ENCODE results near the gene ETHE1. TPM values are rescaled to one million over a fixed set of nuclear protein-coding genes. Genes with fewer than 3 reads are reported as not detected.
"Not testable (repeated sequence)": the region's sequence is repeated elsewhere in the genome, so short reads cannot be mapped to it uniquely, and the experiment has no call there.

The ETHE1 gene
- total RNA-seq, 2 experiments from 2014 or later, result 1.7 to 6.4 TPM

GRCh38 chr19:43525836-43526771 is 897 bp downstream of the ETHE1 start:
- no peaks in the 10 kb centered on the region for H3K36me3 ChIP-seq (ENCODE audit: insufficient read depth, low read length)
- H2AFZ ChIP-seq (ENCODE audit: low read length), result no peak overlapping the region; the same call in 1 of the 2 replicates
- ChIA-PET CTCF (ENCODE audit: unreplicated experiment) (no interaction called here), POLR2A (no interaction called here)
- BruUV-seq (replicated peaks), result no TSS peak
- peaks cover 18% of the 10 kb centered on the region for H3K4me1 ChIP-seq (ENCODE audit: insufficient read depth, low read length, poor library complexity, severe bottlenecking)
- no peak overlapping the region for H3K27ac ChIP-seq (ENCODE audit: low read depth, low read length, poor library complexity, severe bottlenecking)
- peak overlapping the region; percentile 86 for H3K4me2 ChIP-seq (ENCODE audit: low read length)
- H4K20me1 ChIP-seq (ENCODE audit: insufficient read depth, low read length), result no peaks in the 10 kb centered on the region
- H3K79me2 ChIP-seq (ENCODE audit: insufficient read depth, low read depth, low read length), result no peaks in the 10 kb centered on the region
- H3K4me3 ChIP-seq (ENCODE audit: low read depth, low read length, poor library complexity, severe bottlenecking), result no peak overlapping the region
- TF ChIP-seq EZH2phosphoT487 (IDR thresholded peaks at IDR 0.05; ENCODE audit: borderline replicate concordance, low read depth, low read length), result no peak
- TF ChIP-seq, protein P1, sequence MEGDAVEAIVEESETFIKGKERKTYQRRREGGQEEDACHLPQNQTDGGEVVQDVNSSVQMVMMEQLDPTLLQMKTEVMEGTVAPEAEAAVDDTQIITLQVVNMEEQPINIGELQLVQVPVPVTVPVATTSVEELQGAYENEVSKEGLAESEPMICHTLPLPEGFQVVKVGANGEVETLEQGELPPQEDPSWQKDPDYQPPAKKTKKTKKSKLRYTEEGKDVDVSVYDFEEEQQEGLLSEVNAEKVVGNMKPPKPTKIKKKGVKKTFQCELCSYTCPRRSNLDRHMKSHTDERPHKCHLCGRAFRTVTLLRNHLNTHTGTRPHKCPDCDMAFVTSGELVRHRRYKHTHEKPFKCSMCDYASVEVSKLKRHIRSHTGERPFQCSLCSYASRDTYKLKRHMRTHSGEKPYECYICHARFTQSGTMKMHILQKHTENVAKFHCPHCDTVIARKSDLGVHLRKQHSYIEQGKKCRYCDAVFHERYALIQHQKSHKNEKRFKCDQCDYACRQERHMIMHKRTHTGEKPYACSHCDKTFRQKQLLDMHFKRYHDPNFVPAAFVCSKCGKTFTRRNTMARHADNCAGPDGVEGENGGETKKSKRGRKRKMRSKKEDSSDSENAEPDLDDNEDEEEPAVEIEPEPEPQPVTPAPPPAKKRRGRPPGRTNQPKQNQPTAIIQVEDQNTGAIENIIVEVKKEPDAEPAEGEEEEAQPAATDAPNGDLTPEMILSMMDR (conservative IDR thresholded peaks at IDR 0.05; ENCODE audit: low read length), result no peak
- no peaks in the 10 kb centered on the region for H3K9me2 ChIP-seq (ENCODE audit: insufficient read depth, low read length)
- intact Hi-C loops (cut with micrococcal nuclease; ENCODE audit: unreplicated experiment), result no loop called here
- H3K9me3 ChIP-seq (ENCODE audit: low read length), result no peaks in the 10 kb centered on the region
- no peak for DNase-seq (ENCODE audit: low spot score)

GRCh38 chr19:43524922-43525835 is 1.8 kb downstream of the ETHE1 start:
- Histone ChIP-seq H3K4me3 (ENCODE audit: low read depth, low read length, poor library complexity, severe bottlenecking) (no peak overlapping the region), H3K4me2 (ENCODE audit: low read length) (peak overlapping the region; percentile 28; the same call in 1 of the 2 replicates), H3K9me2 (ENCODE audit: insufficient read depth, low read length) (no peaks in the 10 kb centered on the region), H3K4me1 (ENCODE audit: insufficient read depth, low read length, poor library complexity, severe bottlenecking) (peaks cover 18% of the 10 kb centered on the region), H4K20me1 (ENCODE audit: insufficient read depth, low read length) (no peaks in the 10 kb centered on the region), H3K27ac (ENCODE audit: low read depth, low read length, poor library complexity, severe bottlenecking) (no peak overlapping the region), H3K79me2 (ENCODE audit: insufficient read depth, low read depth, low read length) (no peaks in the 10 kb centered on the region), H2AFZ (ENCODE audit: low read length) (no peak overlapping the region), H3K9me3 (ENCODE audit: low read length) (no peaks in the 10 kb centered on the region), H3K36me3 (ENCODE audit: insufficient read depth, low read length) (no peaks in the 10 kb centered on the region)
- POLR2A ChIA-PET, result no interaction called here
- intact Hi-C loops (cut with micrococcal nuclease; ENCODE audit: unreplicated experiment), result no loop called here
- no TSS peak for BruUV-seq (replicated peaks)
- CTCF ChIA-PET (ENCODE audit: unreplicated experiment), result no interaction called here
- no peak for DNase-seq (ENCODE audit: low spot score)
- no peak for TF ChIP-seq EZH2phosphoT487 (IDR thresholded peaks at IDR 0.05; ENCODE audit: borderline replicate concordance, low read depth, low read length)
- TF ChIP-seq, protein P1 (conservative IDR thresholded peaks at IDR 0.05; ENCODE audit: low read length), result no peak

DNA sequence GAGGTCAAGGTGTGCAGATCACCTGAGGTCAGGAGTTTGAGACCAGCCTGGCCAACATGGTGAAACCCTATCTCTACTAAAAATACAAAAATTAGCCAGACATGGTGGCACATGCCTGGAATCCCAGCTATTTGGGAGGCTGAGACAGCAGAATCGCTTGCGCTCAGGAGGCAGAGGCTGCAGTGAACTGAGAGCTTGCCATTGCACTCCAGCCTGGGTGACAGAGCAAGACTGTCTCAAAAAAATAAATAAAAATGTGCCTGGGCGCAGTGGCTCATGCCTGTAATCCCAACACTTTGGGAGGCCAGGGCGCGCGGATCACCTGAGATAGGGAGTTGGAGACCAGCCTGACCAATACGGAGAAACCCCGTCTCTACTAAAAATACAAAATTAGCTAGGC is 3.3 kb downstream of the ETHE1 start:
- BruUV-seq (replicated peaks); POLR2A ChIA-PET; H3K9me2 ChIP-seq (ENCODE audit: insufficient read depth, low read length); H3K36me3 ChIP-seq (ENCODE audit: insufficient read depth, low read length); H3K79me2 ChIP-seq (ENCODE audit: insufficient read depth, low read depth, low read length); intact Hi-C loops (cut with micrococcal nuclease; ENCODE audit: unreplicated experiment); DNase-seq (ENCODE audit: low spot score); H3K4me2 ChIP-seq (ENCODE audit: low read length); H3K27ac ChIP-seq (ENCODE audit: low read depth, low read length, poor library complexity, severe bottlenecking); CTCF ChIA-PET (ENCODE audit: unreplicated experiment); H2AFZ ChIP-seq (ENCODE audit: low read length); H3K9me3 ChIP-seq (ENCODE audit: low read length); H4K20me1 ChIP-seq (ENCODE audit: insufficient read depth, low read length); H3K4me3 ChIP-seq (ENCODE audit: low read depth, low read length, poor library complexity, severe bottlenecking): not testable (repeated sequence)
- H3K4me1 ChIP-seq (ENCODE audit: insufficient read depth, low read length, poor library complexity, severe bottlenecking), result peaks cover 18% of the 10 kb centered on the region

Measured in OCI-LY7 (cell line).